T follicular helper cell (primary cell): Measurements from ENCODE around the gene LIFR.
"Not testable (repeated sequence)": the region's sequence is repeated elsewhere in the genome, so short reads cannot be mapped to it uniquely, and the experiment has no call there.

Experiments used
- DNase-seq: peaks from one replicate; pipeline ENCODE4 v3.0.0-alpha.2; 2020; ENCODE audit warnings: low read depth

Gene LIFR

DNA sequence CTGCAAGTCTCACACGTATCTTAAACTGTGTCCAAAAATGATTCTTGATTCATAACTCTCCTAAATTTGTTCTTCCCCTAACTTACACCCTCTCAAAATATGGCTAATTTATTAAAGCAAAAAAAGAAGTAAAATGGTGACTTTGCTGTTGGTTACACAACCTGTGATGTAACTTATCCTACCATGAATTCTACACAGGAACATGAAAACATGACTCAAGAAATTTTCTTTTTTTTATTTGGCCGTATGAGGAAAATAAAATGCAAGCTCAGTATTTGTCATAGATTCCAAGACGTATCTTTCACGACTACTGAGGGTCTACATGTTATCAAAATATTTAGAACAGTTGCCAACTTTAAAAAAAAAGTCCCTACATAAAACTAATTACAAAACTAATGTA lies 9.2 kb downstream of the LIFR start:
- DNase-seq: no peak

- no peak for DNase-seq
Observed at GRCh38 chr5:38546691-38547146, 9.7 kb downstream of the LIFR start.

DNA sequence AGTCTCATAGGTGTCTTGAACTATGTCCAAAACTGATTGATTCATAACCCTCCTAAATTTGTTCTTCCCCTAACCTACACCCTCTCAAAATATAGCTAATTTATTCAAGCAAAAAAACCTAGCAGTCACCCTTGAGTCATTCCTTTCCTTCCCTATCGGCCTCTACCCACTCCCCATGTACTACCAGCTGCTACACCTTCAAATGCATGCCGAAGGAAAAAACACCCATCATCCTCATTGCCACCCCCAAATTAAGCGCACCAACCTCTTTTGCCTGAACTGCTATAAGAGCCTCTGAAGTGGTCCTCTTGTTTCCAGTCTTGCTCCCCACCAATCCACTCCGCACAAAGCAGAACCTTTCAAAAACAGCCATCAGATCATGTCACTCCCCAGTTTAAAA lies 12.6 kb downstream of the LIFR start:
- no peak for DNase-seq

DNA sequence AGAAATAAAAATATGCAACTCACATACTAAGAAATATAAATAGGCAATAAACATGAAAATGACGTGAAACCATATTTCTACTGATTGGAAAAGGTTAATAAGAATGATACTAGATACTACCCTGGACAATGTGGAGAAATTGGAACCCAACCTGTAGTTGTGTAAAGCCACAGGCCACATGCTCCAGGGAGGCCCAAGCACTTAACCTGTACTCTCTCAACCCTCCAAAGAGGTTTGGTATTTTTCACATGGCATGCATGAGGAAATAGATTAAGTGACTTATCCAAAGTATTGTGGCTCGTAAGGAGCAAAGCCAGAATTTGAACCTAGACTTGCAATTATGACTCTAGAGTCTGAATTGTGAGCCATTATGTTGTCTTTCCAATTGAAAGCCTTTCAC lies 13.4 kb downstream of the LIFR start:
- DNase-seq: no peak

GRCh38 chr5:38541174-38541725 lies 15.2 kb downstream of the LIFR start:
- no peak for DNase-seq

GRCh38 chr5:38540314-38540713 lies 16.1 kb downstream of the LIFR start:
- no peak for DNase-seq

DNA sequence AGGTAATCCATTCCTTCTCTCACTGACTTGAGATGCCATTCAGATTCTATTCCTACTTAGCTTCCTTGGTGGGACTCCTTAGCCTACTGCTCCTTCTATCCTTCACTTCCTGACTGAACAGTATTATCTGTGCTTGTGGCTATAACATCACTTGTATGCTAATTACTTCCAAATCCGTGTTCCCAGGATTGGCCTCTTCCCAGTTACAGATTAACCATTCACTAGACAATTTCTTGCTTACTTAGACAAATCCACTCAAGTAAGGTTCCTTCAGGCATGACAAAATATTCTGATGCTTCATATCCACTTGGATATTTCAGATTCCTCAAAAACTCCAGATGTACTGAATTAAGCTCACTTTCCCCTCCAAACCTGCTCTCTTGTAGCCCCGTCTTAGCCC lies 18.3 kb downstream of the LIFR start:
- DNase-seq: no peak

GRCh38 chr5:38537505-38537904 lies 18.9 kb downstream of the LIFR start:
- no peak for DNase-seq

DNA sequence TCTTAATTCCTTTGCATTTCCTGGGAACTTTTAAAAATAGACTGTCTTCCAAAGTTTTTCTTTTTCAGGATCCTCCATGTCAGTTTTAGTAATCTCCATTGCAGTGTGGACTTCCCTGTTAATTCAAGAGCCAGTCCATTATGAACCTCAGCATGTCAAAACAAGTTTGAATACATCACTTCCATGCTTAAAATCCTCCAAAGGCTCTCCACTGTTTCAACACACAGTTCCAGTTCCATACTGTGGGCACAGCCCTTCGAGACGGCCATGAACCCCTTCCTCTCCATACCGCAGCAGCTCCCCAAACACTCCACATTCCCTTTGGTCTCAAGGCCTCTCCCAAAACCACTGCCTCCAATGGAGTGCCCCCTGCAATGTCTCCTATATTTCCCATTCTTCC lies 19.5 kb downstream of the LIFR start:
- no peak for DNase-seq

DNA sequence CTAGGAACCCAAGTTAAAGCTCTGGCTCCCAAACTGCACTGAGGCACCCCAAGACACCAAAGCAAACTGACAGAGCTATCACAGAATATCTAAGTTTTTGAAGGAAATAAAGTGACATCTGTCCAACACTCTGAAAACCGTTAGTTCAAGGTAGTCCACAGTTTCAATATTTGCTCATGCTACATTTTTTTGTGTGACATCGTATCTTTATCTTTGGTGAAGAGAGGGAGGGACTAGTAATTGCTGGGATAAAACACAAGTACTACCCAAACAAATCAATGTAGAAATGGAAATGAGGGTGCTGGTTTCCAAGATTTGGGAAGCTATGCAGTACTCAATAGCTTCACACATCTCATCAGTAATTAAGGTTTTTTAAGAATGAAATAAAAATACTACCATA lies 20.6 kb downstream of the LIFR start:
- no peak for DNase-seq

GRCh38 chr5:38535248-38535750 lies 21.1 kb downstream of the LIFR start:
- no peak for DNase-seq

DNA sequence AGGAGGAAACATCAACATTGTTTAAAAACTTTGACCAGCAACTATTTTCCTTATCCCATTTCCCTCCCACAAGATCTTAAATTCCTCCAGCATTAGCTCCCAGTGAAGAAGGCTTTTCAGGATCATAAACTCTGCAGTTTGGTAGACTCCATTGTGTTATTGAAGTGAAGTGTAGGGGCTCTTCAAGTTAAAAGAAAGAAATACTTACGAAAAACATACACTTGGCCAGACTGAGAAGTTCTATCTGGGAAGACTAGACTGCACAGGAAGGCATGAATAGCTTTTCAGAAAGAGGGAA lies 22.3 kb downstream of the LIFR start:
- DNase-seq: no peak

DNA sequence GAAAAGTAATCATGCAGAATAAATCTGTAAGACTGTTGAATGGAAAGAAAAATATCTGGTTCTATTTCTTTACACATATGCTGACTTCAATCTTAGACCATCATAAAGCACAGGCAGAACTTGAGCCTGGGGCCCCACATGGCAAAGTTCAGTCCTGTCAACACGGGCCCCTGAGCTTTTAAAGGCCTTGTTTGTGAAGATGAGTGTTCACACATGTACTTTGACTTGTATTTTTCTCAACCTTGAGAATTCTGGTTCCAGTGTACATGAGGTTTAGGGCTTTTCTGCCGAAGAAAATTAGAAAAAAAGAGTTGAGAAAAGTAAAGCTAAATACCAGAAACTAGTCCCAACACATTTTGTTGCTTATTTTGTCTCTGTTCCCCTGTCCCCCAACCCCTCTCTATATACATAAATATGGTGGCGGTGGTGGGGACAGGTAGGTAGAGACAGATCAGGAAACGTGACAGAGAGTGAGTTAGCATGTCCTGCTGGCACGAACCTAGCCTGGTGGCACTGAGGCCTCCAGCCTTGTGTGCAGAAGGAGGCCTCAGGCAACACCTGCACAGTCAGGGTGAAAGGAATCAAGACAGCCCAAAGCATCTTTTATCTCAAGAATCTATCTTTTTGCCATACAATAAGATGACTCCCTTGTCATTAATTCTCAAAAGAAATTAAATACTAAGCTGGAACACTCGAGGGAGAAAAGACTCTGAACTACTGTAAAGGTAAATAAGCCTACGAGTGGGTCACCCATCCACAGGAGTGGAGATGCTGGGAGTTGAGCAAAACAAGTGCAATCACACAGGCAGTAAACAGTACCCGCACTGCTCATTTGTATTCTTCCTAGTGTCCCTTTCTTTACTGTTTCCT lies 22.9 kb downstream of the LIFR start:
- no peak for DNase-seq

GRCh38 chr5:38532165-38532669 lies 24.2 kb downstream of the LIFR start:
- no peak for DNase-seq

- DNase-seq: no peak
Observed at GRCh38 chr5:38531518-38531917, 24.9 kb downstream of the LIFR start.

GRCh38 chr5:38529955-38530646 lies 26.3 kb downstream of the LIFR start:
- DNase-seq: no peak

- no peak for DNase-seq
Observed at GRCh38 chr5:38528162-38528703, 28.2 kb downstream of the LIFR start.

DNA sequence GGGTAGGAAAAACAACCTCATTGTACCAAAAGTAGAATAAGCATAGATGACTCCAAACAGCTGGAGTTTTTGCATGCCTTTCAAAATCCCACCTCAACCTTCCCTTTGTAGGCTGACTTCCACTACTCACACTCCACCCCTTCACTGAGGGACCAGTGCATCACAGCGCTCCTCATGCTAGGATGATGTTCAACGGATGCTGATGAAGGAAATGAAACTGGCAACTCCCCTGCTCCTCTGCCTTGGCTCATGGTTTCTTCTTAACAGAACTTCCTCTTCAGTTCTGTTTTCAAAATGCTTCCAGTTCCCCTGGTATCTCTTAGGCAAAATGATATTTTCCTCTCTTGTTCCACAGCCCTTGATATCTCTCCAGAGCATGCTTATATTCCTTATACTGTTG lies 29.0 kb downstream of the LIFR start:
- no peak for DNase-seq

DNA sequence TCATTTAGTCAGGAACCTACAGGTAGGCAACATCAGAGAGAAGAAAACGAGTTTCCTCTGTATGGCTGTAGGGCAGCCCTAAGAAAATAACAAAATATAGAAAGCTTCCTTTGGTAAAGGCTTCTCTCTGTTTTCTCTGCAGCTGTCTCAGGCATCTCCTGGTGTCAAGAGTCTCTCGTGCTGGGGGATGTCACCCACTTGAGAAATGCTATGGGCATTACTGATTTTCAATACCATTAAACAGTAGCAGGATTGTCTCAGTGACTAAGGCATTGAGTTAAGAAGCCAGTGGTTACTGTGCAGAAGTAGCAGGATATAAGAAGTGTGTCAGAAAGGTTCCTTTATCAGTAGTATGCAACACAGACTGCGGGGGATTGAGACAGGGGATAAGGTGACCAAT lies 32.4 kb downstream of the LIFR start:
- DNase-seq: no peak

DNA sequence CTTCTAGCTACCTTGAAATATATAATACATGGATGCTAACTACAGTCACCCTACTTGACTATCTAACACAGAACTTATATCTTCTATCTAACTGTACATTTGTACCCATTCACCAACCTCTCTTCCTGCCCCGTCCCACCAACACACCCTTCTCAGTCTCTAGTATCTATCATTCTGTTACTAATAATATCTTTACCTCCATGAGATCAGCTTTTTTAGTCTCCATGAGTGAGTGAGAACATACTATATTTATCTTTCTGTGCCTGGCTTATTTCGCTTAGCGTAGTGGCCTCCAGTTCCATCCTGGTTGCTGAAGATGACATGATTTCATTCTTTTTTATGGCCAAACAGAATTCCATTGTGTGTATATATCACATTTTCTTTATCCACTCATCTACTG lies 37.0 kb downstream of the LIFR start:
- no peak for DNase-seq

GRCh38 chr5:38518341-38518740 lies 38.1 kb downstream of the LIFR start:
- DNase-seq: no peak

GRCh38 chr5:38516649-38517048 lies 39.8 kb downstream of the LIFR start:
- DNase-seq: not testable (repeated sequence)

- DNase-seq: no peak
Observed at GRCh38 chr5:38515646-38516045, 40.8 kb downstream of the LIFR start.
